Measurements from ENCODE around the gene IL20.
A peak's percentile ranks its signal among the peaks of the same experiment; 100 is the strongest.

The IL20 gene

DNA sequence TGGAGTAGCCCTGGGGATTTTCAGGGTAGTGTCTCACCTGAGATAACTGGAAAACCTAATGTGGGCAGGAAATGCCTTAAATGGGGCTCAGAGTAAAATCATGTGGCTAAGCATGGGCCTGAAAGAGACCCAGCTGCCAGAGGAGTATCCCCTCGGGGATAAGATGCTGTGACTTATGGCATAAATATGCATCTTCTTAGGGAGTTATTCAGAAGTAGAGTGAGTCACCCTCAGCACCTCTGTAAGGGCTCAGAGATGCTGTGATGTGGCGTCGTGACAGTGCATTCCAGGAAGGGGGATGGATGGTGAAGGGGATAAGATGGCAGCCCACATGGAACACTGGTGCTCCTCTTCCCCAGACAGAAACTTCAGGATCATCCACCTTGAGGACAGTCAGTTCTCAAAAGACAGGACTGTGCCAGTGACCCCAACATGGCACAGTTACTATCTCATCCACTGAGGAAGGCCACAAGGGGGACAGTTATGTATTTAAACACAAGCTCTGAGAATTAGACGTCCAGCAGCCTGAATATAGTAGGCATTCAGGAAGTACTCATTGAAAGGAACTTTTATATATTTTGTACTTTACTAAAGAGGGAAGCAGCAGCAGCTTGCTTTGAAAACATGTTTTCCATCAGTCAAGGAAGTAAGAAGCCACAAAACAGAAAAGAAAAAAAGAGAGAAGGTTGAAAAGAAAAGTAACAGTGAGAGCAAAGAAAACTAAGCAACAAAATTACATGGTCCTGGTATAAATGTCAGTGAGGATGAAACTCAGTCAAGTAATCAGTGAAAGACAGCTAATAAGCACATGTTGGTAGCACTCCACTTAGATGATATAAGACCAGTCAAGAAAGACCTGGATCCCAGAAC is 40.1 kb downstream of the IL20 start:
- no peak for DNase-seq

DNA sequence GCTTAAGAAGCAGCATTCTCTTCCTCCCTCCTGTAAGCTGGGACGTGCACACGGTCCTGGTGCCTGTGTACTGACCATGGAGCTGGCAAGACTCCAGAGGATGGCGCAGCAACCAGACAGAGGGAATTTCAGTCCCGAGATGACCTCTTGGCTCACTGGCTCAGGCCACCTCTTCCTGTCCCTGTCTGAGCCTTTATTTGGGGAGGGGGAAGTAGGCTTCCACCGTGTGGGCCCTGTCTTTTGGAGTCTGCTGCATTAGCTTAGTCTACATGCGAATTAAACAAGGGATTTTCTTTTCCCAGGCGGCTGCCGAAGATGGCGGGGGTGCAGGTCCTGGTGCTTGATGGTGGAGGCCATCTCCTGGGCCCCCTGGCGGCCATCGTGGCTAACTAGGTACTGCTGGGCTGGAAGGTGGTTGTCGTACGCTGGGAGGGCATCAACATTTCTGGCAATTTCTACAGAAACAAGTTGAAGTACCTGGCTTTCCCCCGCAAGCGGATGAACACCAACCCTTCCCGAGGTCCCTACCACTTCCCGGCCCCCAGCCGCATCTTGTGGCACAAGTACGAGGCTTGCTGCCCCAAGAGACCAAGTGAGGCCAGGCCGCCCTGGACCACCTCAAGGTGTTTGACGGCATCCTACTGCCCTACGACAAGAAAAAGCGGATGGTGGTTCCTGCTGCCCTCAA is 42.0 kb downstream of the IL20 start:
- no peak for DNase-seq

DNA sequence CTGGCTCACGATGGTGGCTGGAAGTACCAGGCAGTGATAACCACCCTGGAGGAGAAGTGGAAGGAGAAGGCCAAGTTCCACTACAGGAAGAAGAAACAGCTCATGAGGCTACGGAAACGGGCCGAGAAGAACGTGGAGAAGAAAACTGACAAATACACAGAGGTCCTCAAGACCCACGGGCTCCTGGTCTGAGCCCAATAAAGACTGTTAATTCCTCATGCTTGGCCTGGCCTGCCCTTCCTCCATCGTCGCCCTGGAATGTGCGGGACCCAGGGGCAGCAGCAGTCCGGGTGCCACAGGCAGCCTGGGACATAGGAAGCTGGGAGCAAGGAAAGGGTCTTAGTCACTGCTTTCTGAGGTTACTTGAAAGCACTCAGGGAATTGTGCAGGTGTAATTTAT is 42.6 kb downstream of the IL20 start:
- DNase-seq = no peak

DNA sequence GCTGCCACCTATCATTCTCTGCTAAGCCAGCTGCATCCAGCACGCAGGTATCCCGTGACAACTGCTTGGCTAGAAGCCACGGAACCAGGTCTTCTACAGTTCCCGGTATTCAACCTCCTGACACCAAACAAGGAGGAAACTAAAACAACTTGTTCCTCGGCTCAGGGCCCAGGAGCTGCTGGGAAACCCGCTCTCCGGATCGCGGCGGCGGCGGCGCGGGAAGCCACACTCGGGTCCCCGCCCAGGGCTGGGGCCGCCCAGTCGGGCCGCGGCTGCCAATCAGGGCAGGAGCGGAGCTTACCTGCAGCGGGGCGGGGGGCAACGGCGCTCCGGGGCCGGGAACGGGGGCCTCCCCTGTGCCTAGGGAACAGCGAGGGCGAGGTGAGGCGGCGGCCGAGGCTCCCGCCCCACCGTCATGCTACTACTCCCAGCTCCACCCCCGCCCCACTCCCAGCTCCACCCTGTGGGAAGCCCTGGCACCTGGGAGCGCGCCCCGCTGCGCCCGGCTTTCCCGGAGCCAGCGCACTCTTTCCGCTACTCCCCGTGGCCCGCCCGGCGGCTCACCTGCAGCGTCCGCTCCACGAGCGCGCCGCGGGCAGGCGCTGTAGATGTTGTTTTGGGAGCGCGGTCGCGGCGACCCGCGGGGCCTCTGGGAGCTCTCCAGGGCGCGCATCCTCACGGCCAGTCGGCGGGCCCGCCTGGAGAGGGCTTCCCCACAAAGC is 43.9 kb downstream of the IL20 start:
- peak; percentile 61 for DNase-seq

DNA sequence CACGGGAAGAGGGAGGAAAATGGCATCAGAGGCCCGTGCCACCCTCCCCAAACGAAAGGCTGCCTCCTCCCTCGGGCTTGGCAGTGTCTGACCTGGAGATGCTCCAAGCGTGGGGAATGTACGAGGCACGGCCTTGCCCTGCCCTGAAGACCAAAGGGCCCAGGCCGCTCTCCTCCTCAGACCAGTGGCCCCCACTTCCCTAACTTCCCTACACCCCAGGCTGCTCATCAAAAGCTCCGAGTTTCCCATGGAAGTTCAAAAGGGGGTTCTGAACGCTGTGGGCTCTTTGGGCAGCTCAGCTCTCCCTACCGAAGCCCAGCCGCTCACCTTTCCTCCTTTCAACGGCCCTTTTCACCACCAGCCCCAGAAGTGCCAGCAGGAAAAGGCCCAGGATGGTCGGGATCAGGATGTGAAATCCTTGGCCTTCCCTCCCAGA is 44.5 kb downstream of the IL20 start:
- DNase-seq = no peak

DNA sequence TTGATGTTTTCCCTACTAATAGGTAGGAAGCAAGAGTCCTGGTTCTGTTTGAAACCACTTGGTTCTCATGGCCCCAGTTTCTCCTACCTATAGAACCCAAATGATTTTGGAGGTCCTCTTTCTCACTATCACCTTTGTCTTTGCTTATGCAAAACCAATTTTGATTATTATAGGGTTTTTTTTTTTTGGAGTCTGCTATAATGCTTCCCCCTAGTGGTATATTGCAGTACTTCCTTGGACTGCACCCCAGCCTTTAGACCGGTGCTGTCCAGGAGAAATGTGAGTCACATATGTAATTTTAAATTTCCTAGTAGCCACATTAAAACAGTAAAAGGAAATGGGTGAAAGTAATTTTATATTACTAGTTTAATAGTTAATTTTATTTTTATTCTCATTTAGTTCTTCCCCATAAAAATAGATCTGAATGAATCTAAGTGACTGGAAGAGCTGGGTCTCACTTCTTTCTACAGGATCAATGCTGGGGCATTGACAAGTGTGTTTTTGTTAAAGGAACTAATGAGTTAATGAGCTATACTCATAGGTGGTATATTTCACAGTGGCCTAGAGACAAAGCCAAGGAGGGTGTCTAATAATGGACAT is 45.7 kb downstream of the IL20 start:
- DNase-seq = peak; percentile 38

DNA sequence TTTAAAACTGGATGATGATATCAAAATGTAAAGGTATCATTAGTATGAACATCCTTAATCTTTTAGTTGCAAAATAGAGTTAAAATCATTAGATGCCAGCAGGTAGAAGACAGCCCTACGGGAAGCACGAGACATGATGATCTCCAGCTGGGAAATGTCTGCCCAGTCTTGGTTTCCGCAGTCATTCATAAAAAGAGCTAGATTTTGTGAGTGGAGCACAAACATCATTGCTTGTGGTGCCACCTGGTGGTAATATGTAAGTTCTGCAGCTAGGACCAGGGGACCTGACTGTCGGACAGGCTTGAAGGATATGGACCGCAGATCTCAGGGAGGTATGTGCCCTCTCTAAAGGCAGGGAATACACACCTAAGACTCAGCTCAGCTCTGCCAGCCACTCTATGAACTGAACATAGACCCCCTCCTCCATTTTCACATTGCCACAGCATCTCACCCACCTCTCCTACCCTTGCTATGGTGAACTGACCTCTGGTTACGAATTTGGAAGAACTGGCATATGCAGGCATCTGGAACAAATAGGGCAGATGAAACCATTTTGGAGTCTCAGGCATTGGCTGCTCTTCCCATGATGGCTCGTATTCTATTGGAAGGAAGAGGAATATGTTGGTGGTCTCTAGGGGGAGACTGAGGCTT is 47.1 kb downstream of the IL20 start:
- peak; percentile 83 for DNase-seq

DNA sequence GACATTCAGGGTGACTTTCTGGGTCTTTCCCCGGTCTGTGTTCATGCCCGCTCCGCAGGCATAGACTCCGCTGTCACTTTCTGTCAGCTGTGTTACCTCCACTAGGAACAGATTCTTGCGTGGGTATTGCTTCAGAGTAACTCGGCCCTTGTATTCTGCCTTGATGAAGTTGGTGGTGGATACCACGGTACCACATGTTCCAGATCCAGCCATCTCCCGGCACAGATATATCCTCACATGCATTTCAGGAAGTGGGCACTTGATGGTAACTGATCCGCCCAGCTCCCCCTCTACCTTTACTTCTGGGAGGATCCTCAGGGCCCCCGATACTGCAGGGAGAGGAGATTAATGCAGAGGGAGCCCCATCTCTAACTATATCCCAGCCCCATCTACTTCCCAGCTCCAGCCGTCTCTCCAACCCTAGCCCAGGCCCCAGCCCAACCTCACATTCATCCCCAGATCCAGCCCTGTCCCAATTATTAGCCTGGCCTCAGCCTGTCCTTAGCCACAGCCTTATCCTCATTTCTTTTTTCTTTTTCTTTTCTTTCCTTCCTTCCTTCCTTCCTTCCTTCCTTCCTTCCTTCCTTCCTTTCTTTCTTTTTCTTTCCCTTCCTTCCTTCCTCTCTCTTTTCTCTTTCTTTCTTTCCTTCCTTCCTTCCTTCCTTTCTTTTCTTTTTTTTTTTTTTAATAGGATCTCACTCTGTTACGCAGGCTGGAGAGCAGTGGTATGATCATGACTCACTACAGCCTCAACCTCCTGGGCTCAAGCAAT is 48.5 kb downstream of the IL20 start:
- DNase-seq = no peak

DNA sequence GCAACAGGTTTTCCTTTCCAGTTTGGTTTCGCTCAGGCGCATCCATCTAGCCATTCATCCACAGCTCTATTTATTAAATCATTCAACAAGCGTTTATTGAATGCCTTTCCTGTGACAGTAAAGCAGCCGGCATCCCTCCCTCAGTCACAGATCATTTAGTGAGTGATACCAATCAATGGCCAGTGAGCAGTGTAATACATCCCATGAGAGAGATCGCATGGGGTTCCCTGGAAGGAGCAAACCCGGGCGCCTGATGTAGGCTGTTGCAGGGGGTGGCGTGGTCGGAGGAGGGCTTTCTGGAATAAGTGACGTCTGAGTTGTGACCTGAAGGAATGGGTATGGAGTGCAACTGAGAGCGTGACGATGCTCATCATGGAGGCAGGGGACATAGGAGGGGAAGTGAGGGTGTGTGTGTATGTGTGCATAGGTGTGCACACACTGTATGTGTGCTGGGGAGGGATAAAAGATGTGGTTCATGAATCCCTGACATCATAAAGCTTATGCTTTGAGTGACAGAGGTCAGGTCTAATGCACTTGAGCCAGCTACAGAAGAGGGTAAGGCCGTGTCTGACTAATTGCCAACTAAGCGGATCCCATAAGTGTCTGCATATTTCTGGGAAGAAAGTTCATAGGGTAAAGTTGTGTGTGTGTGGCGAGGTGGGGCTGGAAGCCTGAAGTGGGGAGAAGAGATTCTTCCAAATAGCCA is 49.8 kb downstream of the IL20 start:
- DNase-seq = no peak

DNA sequence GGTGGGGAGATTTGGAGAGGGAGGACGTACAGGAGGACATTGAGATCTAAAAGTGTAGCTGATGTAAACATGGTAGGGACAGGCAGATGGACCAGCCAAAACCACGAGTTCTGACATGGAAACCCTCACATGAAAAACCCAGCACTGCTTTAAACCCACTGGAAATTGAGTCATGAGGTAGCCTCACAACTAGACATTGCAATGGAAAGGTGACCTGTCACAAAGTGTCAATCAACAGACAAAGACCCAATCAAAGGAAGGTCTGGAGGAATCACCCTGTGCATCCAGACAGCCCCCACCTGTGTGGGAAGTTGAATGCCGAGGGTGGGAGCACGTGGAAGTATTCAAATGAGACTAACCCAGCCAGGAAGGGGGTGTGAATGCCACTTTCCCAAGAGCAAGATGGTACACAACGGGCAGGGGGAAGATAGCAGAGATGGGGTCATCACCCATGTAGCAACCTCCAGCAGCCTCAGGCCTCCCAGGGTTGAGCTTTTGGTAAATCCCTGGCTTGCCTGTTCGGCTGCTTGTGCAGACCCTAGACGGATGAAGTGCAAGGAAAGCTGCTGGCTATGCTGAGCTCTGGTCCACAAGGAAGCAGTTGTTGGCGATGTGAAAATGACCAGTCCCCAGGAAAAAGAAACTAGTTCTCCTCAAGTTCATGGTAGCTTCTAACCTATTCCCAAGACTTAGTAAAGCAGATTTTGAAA is 50.7 kb downstream of the IL20 start:
- DNase-seq = no peak

DNA sequence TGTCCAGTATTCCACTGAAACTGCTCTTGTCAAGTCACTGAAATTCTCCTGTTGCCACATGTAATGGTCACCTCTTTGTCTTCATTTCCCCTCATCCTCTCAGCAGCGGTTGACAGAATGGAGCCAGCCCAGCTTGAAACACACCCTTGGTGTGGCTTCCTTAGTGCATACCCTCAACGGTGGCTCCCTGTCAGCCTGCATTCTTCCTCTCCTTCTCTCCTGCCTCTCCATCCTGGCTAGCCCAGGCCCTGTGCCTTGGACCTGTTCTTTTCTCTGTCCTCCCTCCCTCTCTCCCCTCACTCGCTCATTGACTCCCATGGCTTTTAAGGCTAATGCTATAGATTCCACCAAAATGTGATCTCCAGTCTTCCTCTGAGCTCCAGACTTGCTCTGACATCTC is 52.7 kb downstream of the IL20 start:
- DNase-seq = no peak

Measured in femur (tissue), 1 donor.